Smooth muscle cell (in vitro differentiated cells): Measurements from ENCODE around the gene HOXD12. TPM values are rescaled to one million over a fixed set of nuclear protein-coding genes. Genes with fewer than 3 reads are reported as not detected.

Experiments used
- DNase-seq: peaks from one replicate; lab custom pipeline; 2025; ENCODE audit not compliant: unreplicated experiment; lab: John Stamatoyannopoulos, UW
- H2AFZ ChIP-seq: fragments of 200-600 bp; sonication (generic); 2 replicates; pipeline ENCODE4 v1.6.0; 2016; ENCODE audit warnings: antibody characterized with exemption, low read depth, mild to moderate bottlenecking
- H3F3A ChIP-seq: fragments of 200-600 bp; sonication (generic); 2 replicates; pipeline ENCODE4 v1.6.0; 2017; ENCODE audit warnings: antibody characterized with exemption, low read depth
- H3K27ac ChIP-seq: fragments of 200-600 bp; sonication (generic); 2 replicates; pipeline ENCODE4 v1.5.1; 2016; ENCODE audit warnings: low read depth, mild to moderate bottlenecking
- H3K27me3 ChIP-seq: fragments of 200-600 bp; sonication (generic); 2 replicates; pipeline ENCODE4 v1.6.1; 2016; ENCODE audit warnings: low read depth, mild to moderate bottlenecking
- H3K36me3 ChIP-seq: fragments of 200-600 bp; sonication (generic); 2 replicates; pipeline ENCODE4 v1.5.1; 2016; ENCODE audit warnings: low read depth
- H3K4me1 ChIP-seq: fragments of 200-600 bp; sonication (generic); 2 replicates; pipeline ENCODE4 v1.5.1; 2016; ENCODE audit warnings: low read depth
- H3K4me2 ChIP-seq: fragments of 200-600 bp; sonication (generic); 2 replicates; pipeline ENCODE4 v1.6.0; 2016; ENCODE audit warnings: mild to moderate bottlenecking
- H3K4me3 ChIP-seq: fragments of 200-600 bp; sonication (generic); 2 replicates; pipeline ENCODE4 v1.5.1; 2016; ENCODE audit warnings: mild to moderate bottlenecking
- H3K79me2 ChIP-seq: fragments of 200-600 bp; sonication (generic); 2 replicates; pipeline ENCODE4 v1.6.0; 2016; ENCODE audit warnings: low read depth, mild to moderate bottlenecking
- H3K9ac ChIP-seq: fragments of 200-600 bp; sonication (generic); 2 replicates; pipeline ENCODE4 v1.6.0; 2016; ENCODE audit warnings: low read depth
- H3K9me3 ChIP-seq: fragments of 200-600 bp; sonication (generic); replicated peaks from 2 replicates; pipeline ENCODE4 v1.5.1; 2016; ENCODE audit warnings: low read depth
- H4K20me1 ChIP-seq: fragments of 200-600 bp; sonication (generic); 2 replicates; pipeline ENCODE4 v1.6.0; 2016; ENCODE audit warnings: low read depth
- CTCF ChIP-seq: fragments of 200-600 bp; sonication (generic); IDR thresholded peaks from 2 replicates; pipeline ENCODE4 v1.5.1; 2017; ENCODE audit warnings: borderline replicate concordance, mild to moderate bottlenecking, antibody characterized with exemption; ENCODE audit not compliant: insufficient read depth, poor library complexity, severe bottlenecking
- WGBS: methylation state at CpG from one replicate; pipeline ENCODE4 v1.1.7; 2016; ENCODE audit warnings: low lambda C conversion rate; 5-methylcytosine and 5-hydroxymethylcytosine counted together
- polyA plus RNA-seq: library from polyadenylated mRNA; unstranded; fragments of >200 nt; fragmentation: Nextera tagmentation; extraction: Ambion mirVana; gene quantifications from 2 replicates; pipeline ENCODE4 v1.2.1, GENCODE V29; 2016
- total RNA-seq: library from RNA; depleted of rRNA; stranded (reverse); fragments of >200 nt; gene quantifications from 2 replicates; pipeline ENCODE4 v1.2.3, GENCODE V29; 2014

Gene HOXD12
- total and polyA plus RNA-seq, 2 experiments from 2014 or later = not detected

- Histone ChIP-seq H3K4me3 (peak overlapping the region; percentile 65), H3K9me3 (no peaks in the 10 kb centered on the region), H3K27ac (no peak overlapping the region), H3F3A (no peaks in the 10 kb centered on the region), H2AFZ (peak overlapping the region; percentile 88), H3K36me3 (no peaks in the 10 kb centered on the region), H3K4me1 (no peaks in the 10 kb centered on the region), H3K9ac (no peak overlapping the region), H3K79me2 (no peaks in the 10 kb centered on the region), H3K4me2 (peak overlapping the region; percentile 94), H3K27me3 (peaks cover 95% of the 10 kb centered on the region), H4K20me1 (no peaks in the 10 kb centered on the region)
- 2% methylated on average over 63 of the region's 71 CpGs for WGBS
- TF ChIP-seq CTCF = no peak
- DNase-seq = no peak
Measured at GRCh38 chr2:176136374-176137251, 37.0 kb downstream of the HOXD12 start.

GRCh38 chr2:176137252-176137580, 37.6 kb downstream of the HOXD12 start:
- no peaks in the 10 kb centered on the region for H3K9me3 ChIP-seq
- no peaks in the 10 kb centered on the region for H3K79me2 ChIP-seq
- no peak overlapping the region for H2AFZ ChIP-seq
- no peak for TF ChIP-seq CTCF
- H3F3A ChIP-seq = no peaks in the 10 kb centered on the region
- no peak overlapping the region for H3K27ac ChIP-seq
- H3K27me3 ChIP-seq = peaks cover 95% of the 10 kb centered on the region
- 20% methylated on average over 2 of the region's 2 CpGs for WGBS
- no peak overlapping the region for H3K9ac ChIP-seq
- DNase-seq = no peak
- H3K4me2 ChIP-seq = peak overlapping the region; percentile 94
- no peaks in the 10 kb centered on the region for H3K36me3 ChIP-seq
- H3K4me3 ChIP-seq = no peak overlapping the region
- H4K20me1 ChIP-seq = no peaks in the 10 kb centered on the region
- no peaks in the 10 kb centered on the region for H3K4me1 ChIP-seq

- no peak overlapping the region for H3K4me2 ChIP-seq
- 80% methylated on average over 8 of the region's 8 CpGs for WGBS
- peaks cover 95% of the 10 kb centered on the region for H3K27me3 ChIP-seq
- DNase-seq = no peak
- no peaks in the 10 kb centered on the region for H3K36me3 ChIP-seq
- H3K4me1 ChIP-seq = no peaks in the 10 kb centered on the region
- no peak overlapping the region for H3K4me3 ChIP-seq
- no peaks in the 10 kb centered on the region for H3F3A ChIP-seq
- H3K9ac ChIP-seq = no peak overlapping the region
- H3K79me2 ChIP-seq = no peaks in the 10 kb centered on the region
- H3K27ac ChIP-seq = no peak overlapping the region
- no peaks in the 10 kb centered on the region for H4K20me1 ChIP-seq
- TF ChIP-seq CTCF = no peak
- no peaks in the 10 kb centered on the region for H3K9me3 ChIP-seq
- no peak overlapping the region for H2AFZ ChIP-seq
Measured at GRCh38 chr2:176137906-176138305, 38.3 kb downstream of the HOXD12 start.

GRCh38 chr2:176138526-176138922, 38.9 kb downstream of the HOXD12 start:
- H3K9ac ChIP-seq = no peak overlapping the region
- no peak overlapping the region for H3K4me2 ChIP-seq
- H2AFZ ChIP-seq = no peak overlapping the region
- H3K27ac ChIP-seq = no peak overlapping the region
- no peaks in the 10 kb centered on the region for H3F3A ChIP-seq
- H3K4me3 ChIP-seq = no peak overlapping the region
- TF ChIP-seq CTCF = no peak
- H3K36me3 ChIP-seq = no peaks in the 10 kb centered on the region
- 62% methylated on average over 14 of the region's 14 CpGs for WGBS
- no peaks in the 10 kb centered on the region for H3K9me3 ChIP-seq
- H3K27me3 ChIP-seq = peaks cover 95% of the 10 kb centered on the region
- H3K4me1 ChIP-seq = no peaks in the 10 kb centered on the region
- H4K20me1 ChIP-seq = no peaks in the 10 kb centered on the region
- H3K79me2 ChIP-seq = no peaks in the 10 kb centered on the region
- DNase-seq = no peak
